DND-41 (cell line): ENCODE measurements around the gene RNASET2.

Experiments
- CTCF ChIP-seq: IDR thresholded peaks from 2 replicates; pipeline ENCODE4 v1.5.1; 2012; ENCODE audit warnings: borderline replicate concordance, low read length, moderate library complexity, mild to moderate bottlenecking; ENCODE audit not compliant: poor library complexity, severe bottlenecking; ENCODE audit errors: extremely low read depth
- EZH2 ChIP-seq: IDR thresholded peaks from 3 replicates; pipeline ENCODE4 v1.6.1; 2012; ENCODE audit warnings: borderline replicate concordance, low read depth, mild to moderate bottlenecking, moderate library complexity, low read length, inconsistent platforms; ENCODE audit not compliant: severe bottlenecking

GRCh38 chr6:166959911-166960608 is 3.7 kb upstream of the RNASET2 start:
- TF ChIP-seq CTCF (no peak), EZH2 (no peak)
